Inferior parietal cortex (tissue), 1 donor: ENCODE results near the gene WDR86.

ENCODE experiments used
- DNase-seq: peaks from one replicate; pipeline ENCODE4 v3.0.0-alpha.2; 2016; ENCODE audit errors: extremely low spot score

The WDR86 gene, protein sequence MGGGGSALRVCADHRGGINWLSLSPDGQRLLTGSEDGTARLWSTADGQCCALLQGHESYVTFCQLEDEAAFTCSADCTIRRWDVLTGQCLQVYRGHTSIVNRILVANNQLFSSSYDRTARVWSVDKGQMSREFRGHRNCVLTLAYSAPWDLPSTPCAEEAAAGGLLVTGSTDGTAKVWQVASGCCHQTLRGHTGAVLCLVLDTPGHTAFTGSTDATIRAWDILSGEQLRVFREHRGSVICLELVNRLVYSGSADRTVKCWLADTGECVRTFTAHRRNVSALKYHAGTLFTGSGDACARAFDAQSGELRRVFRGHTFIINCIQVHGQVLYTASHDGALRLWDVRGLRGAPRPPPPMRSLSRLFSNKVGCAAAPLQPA

DNA sequence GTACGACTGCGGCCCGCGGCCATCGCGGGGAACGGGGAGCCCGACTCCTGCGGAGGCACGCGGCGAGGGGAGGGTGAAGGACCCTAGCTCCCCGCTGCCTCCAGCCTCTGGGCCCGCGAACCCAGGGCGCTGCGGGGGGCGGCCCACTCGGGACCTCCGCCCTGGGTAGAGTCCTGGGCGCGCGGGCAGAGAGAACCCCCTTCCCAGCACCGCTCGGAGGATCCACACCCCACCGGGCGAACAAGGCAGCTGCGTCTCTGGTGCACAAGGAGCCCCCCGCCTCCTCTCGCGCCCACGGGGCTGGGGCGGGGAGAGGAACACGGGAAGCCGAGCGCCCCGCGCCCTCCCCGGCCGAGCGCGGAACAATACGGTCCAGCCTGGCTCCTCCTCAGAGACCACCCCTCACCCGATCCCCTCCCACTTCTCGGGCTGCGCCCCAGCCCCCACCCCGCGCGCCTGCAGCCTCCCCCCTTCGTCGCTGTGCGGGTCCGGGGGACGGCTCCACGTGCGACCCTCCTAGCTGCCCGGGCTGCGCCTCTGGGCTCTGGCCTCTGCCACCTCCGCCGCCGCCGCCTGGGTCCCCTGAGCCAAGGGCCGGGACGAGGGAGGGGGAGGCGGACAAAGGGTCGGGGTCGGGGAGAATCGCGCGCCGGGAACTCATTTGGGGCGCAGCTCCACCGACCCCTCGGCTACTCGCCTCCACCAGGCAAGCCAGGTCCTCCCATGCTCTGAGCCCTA is at the start of gene WDR86:
TSS of gene WDR86 (minus strand) at position 372 of the 738 bp plus-strand sequence. CDS start 449 bp downstream, outside the sequence.
- DNase-seq, result no peak

DNA sequence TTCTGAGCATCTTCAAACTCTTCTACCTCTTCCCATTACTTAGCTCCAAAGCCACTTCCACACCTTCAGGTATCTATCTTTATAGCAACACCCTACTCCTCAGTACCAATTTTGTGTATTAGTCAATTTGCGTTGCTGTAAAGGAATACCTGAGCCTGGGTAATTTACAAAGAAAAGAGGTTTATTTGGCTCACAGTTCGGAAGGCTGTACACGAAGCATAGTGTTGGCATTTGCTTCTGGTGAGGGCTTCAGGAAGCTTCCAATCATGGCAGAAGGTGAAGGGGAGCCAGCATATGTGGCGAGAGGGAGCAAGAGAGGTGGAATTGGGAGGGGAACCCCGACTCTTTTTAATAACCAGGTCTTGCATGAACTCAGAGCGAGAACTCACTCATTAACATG is 47.7 kb upstream of the WDR86 start:
- no peak for DNase-seq

DNA sequence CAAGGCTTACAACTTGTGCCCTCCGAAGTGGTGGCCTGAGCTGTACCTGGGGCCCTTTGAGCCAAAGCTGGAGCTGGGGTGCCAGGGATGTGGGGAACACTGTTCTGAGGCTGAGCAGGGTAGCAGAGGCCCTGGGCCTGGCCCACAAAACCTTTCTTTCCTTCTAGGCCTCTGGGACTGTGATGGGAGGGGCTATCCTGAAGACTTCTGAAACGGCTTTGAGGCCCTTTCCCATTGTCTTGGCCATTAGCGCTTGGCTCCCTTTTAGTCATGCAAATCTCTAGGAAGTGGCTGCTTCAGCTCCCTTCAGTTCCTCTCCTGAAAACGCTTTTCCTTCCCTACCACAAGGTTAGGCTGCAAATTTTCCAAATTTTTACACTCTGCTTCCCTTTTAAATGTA is 46.9 kb upstream of the WDR86 start:
- no peak for DNase-seq

DNA sequence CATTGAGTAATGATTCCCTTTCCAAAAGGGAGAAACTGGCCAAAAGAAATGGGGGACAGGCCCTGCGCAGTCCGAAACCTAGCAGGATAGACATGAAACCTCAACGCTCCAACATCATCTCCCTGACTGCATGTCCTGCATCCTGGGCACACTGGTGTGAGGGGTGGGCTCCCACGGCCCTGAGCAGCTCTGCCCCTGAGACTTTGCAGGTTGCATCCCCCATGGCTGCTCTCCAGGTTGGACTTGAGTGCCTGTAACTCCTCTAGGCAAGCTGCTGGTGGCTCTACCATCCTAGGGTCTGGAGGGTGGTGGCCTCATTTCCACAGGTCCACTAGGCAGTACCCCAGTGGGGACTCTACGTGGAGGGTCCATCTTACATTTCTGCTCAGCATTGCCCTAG is 46.4 kb upstream of the WDR86 start:
- DNase-seq, result no peak

DNA sequence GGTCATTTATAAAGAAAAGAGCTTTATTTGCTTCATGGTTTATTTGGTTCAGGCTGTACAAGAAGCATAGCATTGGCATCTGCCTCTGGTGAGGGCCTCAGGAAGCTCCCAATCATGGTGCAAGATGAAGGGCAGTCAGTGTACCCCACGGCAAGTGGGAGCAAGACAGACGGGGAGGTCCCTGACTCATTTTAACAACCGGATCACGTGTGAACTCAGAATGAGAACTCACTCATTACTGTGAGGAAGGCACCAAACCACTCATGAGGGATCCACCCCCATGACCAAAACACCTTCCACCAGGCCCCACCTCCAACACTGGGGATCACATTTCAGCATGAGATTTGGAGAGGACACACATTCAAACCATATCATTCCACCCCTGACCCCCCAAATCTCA is 45.9 kb upstream of the WDR86 start:
- no peak for DNase-seq

DNA sequence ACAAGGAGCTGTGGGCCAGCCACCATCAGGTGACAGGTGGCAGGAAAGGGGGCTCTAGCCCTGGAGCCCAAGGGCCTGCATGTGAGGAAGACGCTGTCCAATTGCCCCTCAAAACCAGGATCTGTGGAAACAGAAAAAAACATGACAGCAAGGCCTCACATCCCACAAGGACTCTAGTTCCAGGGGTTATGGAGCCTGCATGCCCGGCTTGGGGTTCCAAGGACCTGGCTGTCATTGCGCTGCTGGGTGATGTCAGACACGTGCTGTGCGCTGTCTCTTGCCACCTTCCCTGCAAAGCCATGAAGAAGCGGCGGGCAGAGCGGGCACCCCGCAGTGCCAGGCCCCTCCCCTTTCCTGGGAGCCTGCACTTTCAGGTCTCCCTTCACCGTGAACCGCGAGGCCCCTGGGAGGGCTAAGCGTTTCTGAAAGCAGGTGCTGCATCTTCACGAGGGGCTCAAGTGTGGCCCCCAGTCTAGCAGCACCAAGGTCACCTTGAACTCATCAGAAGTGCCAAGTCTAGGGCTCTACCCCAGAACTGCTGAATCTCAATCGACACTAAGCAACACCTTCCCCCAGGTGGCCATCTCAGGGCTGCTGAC is 45.2 kb upstream of the WDR86 start:
- no peak for DNase-seq

DNA sequence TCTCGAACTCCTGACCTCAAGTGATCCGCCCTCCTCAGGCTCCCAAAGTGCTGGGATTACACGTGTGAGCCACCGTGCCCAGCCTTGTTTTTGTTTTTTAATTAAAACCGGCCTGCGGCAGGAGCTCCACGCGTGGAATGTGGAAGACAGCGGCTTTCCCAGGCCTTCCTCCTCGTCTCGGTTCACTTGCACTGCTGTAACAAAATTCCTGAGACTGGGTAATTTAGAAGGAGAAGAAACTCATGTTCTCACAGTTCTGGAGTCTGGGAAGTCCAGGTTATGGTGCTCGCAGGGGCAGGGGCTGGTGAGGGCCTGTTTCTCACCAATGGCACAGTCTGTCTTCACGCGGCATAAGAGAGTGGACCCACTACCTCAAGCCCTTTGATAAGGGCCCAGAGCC is 44.5 kb upstream of the WDR86 start:
- no peak for DNase-seq

DNA sequence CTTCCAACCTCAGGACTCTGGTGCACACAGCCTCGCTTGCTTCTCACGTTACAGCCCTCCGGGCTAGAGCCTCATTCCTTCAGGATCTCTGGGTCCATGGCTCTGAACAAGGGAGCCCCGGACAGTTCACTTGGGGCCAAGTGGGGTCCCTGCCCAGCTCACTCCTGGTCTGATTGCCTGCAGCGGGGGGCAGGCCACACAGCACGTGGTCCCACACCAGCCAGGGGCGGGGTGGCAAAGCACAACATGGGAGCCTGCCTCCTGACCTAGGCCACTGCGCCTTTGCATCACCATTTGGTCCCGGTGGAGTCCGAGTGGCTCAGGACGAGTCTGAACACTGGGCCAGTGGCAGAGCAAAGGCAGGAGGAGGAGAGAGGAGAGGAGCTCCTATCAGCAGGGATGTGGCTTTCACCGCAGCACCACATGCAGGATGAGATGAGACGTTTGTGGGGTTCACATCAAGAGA is 43.5 kb upstream of the WDR86 start:
- no peak for DNase-seq

DNA sequence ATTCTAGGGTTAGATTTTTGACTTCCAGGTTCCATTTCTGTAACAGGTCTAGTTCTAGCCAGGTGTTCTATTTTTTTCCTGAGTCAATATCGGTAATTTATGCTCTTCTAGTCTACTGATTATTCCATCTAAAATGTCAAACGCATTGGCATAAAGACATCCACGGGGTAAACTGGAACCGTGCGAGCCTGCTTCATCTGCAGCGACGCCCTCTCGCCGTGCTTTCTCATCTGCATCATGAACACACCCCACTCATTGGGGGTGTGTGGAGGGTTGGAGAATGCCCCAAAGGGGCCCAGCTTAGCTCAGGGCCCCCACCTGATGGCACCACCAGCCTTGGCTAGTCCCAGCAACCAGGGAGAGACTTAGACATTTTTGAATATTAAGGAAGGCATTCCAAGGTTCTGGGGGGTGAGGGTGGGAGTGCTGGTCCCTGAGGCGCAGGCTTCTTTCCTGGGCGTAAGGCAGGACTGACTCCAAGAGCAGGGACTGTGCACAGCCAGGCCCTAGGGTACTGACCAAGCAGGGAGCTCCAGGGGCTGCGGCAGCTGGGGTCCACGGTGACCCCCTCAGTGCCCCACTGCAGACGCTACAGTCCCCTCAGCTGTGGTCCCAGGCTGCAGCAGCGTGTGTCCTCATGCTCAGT is 43.0 kb upstream of the WDR86 start:
- no peak for DNase-seq

DNA sequence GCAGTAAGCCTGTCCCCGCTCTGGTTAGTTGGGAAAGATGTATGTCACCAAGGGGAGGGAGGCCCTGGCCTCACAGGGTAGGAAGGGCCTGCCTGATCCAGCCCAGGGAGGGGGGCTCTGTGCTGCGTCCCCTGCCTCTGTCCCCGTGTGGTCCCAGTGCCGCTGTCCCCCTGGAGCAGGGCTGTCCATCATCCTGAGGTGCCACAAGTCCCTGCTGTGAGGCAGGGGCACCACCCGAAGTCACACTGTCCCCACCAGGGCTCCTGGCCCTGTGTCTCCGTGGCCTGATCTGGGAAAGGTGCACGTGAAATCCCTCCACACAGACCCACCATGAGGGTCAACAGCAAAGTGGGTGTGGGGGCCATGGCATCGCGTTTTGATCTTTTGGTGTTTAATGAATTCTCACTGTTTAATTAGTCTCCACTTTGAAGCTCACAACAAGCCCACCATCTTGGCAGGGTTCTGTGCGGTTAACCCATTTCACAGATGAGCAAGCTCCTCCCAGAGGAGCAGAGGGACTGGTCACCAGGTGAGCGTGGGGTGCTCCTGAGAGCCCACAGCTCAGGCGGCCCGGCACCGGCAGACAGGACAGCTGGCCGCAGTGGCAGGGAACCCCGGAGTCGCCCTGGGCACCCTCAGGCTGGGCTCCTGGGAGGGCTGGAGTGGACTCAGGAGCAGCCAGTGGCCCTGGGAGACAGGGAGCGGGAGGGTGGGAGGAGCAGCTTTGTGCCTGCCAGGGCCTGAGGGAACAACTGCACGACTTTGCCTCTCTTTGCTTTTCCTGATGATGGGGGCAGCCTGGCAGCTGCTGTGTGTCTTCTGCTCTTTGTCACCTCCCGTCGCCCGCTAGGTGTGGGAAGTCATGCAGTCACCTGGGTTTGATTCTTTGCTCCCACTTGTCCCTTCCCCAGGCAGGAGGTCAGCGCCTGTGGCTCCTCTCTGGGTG is 42.1 kb upstream of the WDR86 start:
- no peak for DNase-seq

DNA sequence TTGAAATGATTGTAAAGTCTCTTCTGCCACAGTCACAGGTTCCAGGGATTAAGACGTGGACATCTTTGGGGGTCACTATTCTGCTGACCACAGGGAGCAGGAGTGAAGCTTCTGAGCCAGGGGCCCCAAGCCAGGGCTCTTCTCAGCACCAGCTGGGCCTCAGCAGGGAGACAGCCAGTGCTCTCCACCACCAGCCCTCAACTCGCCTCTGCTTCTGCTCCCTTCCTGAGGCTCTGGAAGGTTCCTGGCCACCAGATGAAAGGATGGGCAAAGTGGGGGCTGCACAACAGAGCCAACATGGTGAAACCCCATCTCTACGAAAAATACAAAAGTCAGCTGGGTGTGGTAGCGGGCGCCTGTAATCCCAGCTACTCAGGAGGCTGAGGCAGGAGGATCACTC is 41.3 kb upstream of the WDR86 start:
- no peak for DNase-seq

DNA sequence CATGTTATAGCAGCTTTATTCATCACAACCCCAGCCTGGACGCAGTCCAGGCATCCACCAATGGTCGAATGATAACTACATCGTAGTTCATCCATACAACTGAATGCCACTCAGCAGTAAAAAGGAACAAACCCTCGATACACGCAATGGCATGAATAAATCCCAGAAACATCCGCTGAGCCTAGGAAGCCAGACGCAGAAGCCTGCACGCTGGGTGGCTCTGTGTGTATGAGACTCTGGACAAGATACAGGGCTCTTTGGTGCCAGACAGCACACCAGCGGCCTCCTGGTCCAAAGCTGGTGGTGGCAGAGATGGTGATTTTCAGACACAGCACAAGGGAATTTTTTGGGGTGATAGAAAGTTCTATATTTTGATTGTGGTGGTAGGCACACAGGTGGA is 40.2 kb upstream of the WDR86 start:
- no peak for DNase-seq

DNA sequence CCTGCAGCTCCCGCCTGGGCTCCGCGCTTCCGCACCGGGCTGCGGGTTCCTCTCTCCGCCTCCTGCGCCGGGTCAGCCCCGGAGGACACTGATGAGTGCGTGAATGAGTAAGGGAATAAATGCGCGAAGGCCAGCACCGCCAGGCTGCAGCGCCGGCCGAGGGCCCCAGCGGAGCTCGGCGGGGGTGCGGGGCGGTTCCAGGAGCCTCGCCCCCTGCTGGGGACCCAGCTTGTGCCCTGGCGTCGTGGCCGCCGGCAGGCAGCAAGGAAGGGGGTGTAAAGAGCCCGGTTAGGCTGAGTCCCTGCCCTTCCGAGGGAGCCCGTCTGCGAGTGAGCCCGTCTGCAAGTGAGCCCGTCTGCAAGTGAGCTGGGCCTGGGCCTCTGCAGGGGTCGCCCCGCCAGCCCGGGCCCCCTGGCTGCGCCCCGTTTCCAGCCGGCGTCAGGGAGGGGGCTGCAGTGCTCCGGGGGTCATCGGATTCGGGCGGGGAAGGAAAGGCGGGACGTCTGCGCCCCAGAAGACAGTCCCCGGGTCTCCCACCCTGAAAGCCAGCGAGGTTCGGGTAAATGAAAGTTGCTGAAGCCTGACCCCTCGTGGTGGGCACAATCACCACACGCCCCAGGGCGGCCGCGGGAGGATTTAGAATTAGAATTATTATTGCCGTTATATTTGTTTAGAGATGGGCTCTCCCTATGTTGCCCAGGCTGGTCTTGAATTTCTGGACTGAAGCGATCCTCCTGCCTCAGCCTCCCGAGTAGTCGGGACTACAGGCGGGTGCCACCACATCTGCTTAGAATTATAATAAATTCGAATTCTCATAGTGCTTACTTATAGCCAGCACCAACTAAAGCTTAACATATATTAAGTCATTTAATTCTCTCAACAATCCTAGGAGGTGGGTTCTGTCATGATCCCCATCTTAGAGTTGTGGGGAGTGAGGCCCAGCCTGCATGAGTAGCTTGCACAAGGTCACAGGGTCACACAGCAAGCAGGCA is 38.7 kb upstream of the WDR86 start:
- peak; percentile 45 for DNase-seq

DNA sequence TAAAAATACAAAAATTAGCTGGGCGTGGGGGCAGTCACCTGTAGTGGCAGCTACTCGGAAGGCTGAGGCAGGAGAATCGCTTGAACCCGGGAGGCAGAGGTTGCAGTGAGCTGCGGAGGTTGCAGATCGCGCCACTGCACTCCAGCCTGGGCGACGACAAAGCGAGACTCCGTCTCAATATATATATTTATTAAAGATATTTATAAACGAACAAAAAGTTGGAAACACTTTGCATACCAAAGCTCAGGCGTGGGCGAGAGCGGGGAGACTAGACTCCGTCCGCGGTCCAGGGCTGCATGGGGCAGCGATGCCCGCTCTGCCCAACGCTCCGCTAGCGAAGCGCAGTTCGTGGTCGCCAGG is 38.0 kb upstream of the WDR86 start:
- no peak for DNase-seq

DNA sequence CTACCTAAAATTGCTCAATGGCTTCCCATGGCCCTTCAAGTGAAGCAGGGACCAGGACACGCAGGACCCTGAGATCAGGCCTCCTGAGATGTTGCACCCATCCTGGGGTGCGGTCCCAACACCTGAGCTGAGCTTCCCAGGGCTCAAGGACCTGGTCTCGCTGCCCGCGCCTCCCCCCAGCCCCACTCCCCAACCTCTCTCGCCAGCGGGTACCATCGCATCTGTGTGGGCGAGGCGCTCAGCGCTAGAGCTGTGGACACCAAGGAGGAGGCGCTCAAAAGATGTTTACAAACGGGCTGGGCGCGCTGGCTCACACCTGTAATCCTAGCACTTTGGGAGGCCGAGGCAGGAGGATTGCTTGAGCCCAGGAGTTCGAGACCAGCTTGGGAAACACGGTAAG is 37.5 kb upstream of the WDR86 start:
- no peak for DNase-seq

DNA sequence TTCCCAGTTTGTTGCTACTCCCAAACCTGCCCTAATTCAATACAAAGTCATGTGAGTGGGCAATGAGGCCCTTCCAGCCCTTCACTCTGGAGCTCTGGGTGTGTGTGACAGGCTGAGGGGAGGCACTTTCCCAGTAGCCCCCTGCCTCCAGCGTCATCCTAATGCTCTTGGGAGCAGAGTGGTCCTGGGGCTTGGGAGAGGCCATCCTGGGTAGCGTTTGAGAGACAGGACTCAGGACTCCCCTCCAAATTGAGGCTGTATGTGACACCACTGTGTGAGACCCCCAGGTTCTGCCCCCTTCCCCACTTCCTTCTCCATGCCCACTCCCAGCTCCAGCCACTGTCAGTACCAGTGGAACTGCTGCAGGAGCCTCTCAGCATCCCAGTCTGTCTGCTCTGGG is 36.6 kb upstream of the WDR86 start:
- no peak for DNase-seq

DNA sequence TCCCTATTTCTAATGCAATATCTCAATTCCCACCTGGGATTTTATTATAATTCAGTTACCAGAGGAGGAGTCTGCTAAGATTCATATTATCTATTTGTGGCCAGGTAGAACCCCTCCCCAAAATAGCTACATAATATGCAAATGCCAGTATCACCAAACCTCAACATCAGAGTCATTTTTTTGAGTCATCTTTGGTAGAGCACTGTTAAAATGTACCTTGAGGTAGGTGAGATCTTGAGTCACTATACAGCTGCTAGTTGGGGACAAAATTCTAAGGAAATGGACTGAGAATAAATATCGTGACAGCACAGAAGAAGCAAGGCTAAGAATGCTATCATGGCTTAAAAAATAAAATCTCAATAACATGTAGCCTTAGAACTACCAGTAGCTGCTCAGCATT is 34.8 kb upstream of the WDR86 start:
- DNase-seq, result no peak

DNA sequence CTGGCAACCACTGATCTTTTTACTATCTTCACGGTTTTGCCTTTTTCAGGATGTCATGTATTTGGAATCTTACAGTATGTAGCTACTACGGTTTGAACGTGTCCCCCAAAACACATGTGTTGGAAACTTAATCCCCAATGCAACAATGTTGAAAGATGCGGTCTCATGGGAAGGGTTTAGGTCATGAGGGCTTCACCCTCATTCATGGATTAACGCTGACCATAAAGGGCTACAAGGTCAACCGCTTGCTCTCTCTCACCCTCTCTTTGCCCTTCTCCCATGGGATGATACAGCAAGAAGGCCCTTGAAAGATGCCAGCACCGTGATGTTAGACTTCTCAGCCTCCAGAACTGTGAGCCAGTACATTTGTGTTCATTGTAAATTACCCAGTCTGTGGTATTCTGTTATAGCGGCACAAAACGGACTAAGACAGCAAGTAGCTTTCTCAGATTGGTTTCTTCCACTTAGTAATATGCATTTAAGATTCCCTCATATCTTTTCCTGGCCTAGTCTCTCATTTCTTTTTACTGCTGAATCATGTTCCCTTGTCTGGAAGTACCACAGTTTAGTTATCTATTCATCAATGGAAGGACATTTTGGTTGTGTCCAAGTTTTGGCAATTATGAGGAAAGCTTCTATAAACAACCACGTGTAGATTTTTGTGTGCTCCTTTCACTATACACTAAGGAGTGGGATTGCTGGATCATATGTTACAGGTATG is 33.1 kb upstream of the WDR86 start:
- no peak for DNase-seq

DNA sequence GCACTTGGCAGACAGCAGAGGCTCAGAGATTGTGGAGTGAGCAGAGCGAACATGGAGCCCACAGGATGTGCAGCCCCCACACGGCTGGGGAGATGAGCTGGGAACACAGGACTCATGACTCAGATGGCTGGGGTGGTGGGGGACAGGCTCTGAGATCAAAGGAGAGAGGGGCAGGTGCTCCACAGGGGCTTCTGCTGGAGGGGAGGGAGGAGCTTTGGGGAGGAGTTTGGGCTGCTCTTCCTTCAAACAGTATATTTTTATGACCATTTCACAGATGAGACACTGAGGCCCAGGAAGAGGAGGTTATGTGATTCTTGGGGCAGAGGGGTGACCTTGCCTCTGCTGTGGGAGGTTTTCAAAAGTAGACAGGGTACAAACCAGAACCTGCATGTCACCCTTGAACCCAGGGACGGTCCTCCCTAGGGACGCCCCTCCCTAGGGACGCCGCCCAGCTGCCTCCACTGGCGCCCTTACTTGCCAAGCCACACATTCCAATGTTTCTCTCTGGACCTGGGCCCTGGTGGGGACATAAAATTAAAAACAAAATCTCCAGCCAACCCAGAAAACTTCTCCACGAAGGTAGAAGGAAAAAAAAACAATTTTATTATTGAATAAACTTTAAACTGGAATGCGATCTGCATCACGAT is 31.1 kb upstream of the WDR86 start:
- DNase-seq, result no peak
